Measurements from ENCODE around the gene NAT14. TPM values are rescaled to one million over a fixed set of nuclear protein-coding genes. Genes with fewer than 3 reads are reported as not detected.

Gene NAT14
- total and polyA plus RNA-seq, 2 donors from 2014 or later = 42.6 to 45.0 TPM

GRCh38 chr19:55526216-55527196 lies 41.5 kb downstream of the NAT14 start:
- H3K27me3 ChIP-seq (ENCODE audit: control insufficient read depth, insufficient read depth, low read length) = no peaks in the 10 kb centered on the region
- no peak overlapping the region for H3K9ac ChIP-seq (ENCODE audit: low read length in 3 of 3)
- FAIRE-seq = no peak
- H3K4me1 ChIP-seq (ENCODE audit: control insufficient read depth in 2 of 3, insufficient read depth in 2 of 3, low read depth in 1 of 3, low read length in 3 of 3) = peaks cover 0 to 8% (median 3%) of the 10 kb centered on the region in 3 donors
- no peak overlapping the region for H3K27ac ChIP-seq (ENCODE audit: low read depth in 2 of 2, low read length in 2 of 2)
- peak overlapping the region in 1 of 3 donors; percentile 17 for H3K4me3 ChIP-seq (ENCODE audit: low read length in 3 of 3)
- H3K9me3 ChIP-seq (ENCODE audit: control insufficient read depth in 2 of 3, insufficient read depth in 1 of 3, low read length in 3 of 3) = peaks cover 0 to 6% (median 0%) of the 10 kb centered on the region in 3 donors
- intact Hi-C loops (cut with DNase I) = no loop called here
- H3K36me3 ChIP-seq (ENCODE audit: control insufficient read depth in 2 of 3, insufficient read depth in 3 of 3, low read length in 3 of 3) = peaks cover 0 to 4% (median 0%) of the 10 kb centered on the region in 3 donors
- TF ChIP-seq CTCF (IDR thresholded peaks at IDR 0.05; ENCODE audit: borderline replicate concordance, extremely low read depth, insufficient read depth) = no peak
- peak; percentile 82 to 86 (median 85) for DNase-seq

GRCh38 chr19:55527197-55528029 lies 42.4 kb downstream of the NAT14 start:
- FAIRE-seq = no peak
- peaks cover 0 to 4% (median 0%) of the 10 kb centered on the region in 3 donors for H3K36me3 ChIP-seq (ENCODE audit: control insufficient read depth in 2 of 3, insufficient read depth in 3 of 3, low read length in 3 of 3)
- no peaks in the 10 kb centered on the region for H3K27me3 ChIP-seq (ENCODE audit: control insufficient read depth, insufficient read depth, low read length)
- H3K4me1 ChIP-seq (ENCODE audit: control insufficient read depth in 2 of 3, insufficient read depth in 2 of 3, low read depth in 1 of 3, low read length in 3 of 3) = peaks cover 0 to 8% (median 3%) of the 10 kb centered on the region in 3 donors
- H3K9me3 ChIP-seq (ENCODE audit: control insufficient read depth in 2 of 3, insufficient read depth in 1 of 3, low read length in 3 of 3) = peaks cover 0 to 6% (median 0%) of the 10 kb centered on the region in 3 donors
- intact Hi-C loops (cut with DNase I) = no loop called here
- no peak overlapping the region for H3K27ac ChIP-seq (ENCODE audit: low read depth in 2 of 2, low read length in 2 of 2)
- H3K4me3 ChIP-seq (ENCODE audit: low read length in 3 of 3) = no peak overlapping the region
- DNase-seq = no peak
- H3K9ac ChIP-seq (ENCODE audit: low read length in 3 of 3) = no peak overlapping the region
- no peak for TF ChIP-seq CTCF (IDR thresholded peaks at IDR 0.05; ENCODE audit: borderline replicate concordance, extremely low read depth, insufficient read depth)

- peak in 1 of 5 donors; percentile 40 for DNase-seq
- H3K27me3 ChIP-seq (ENCODE audit: control insufficient read depth, insufficient read depth, low read length) = no peaks in the 10 kb centered on the region
- H3K36me3 ChIP-seq (ENCODE audit: control insufficient read depth in 2 of 3, insufficient read depth in 3 of 3, low read length in 3 of 3) = peaks cover 0 to 4% (median 0%) of the 10 kb centered on the region in 3 donors
- no peak overlapping the region for H3K4me3 ChIP-seq (ENCODE audit: low read length in 3 of 3)
- TF ChIP-seq CTCF (IDR thresholded peaks at IDR 0.05; ENCODE audit: borderline replicate concordance, extremely low read depth, insufficient read depth) = no peak
- H3K4me1 ChIP-seq (ENCODE audit: control insufficient read depth in 2 of 3, insufficient read depth in 2 of 3, low read depth in 1 of 3, low read length in 3 of 3) = peaks cover 0 to 8% (median 3%) of the 10 kb centered on the region in 3 donors
- FAIRE-seq = no peak
- intact Hi-C loops (cut with DNase I) = no loop called here
- H3K27ac ChIP-seq (ENCODE audit: low read depth in 2 of 2, low read length in 2 of 2) = no peak overlapping the region
- H3K9ac ChIP-seq (ENCODE audit: low read length in 3 of 3) = no peak overlapping the region
- peaks cover 0 to 6% (median 0%) of the 10 kb centered on the region in 3 donors for H3K9me3 ChIP-seq (ENCODE audit: control insufficient read depth in 2 of 3, insufficient read depth in 1 of 3, low read length in 3 of 3)
Measured at GRCh38 chr19:55528030-55528803, 43.2 kb downstream of the NAT14 start.
